ENCODE data around the gene ANAPC15.
"Not testable (repeated sequence)": the region's sequence is repeated elsewhere in the genome, so short reads cannot be mapped to it uniquely, and the experiment has no call there.

ANAPC15 gene

DNA sequence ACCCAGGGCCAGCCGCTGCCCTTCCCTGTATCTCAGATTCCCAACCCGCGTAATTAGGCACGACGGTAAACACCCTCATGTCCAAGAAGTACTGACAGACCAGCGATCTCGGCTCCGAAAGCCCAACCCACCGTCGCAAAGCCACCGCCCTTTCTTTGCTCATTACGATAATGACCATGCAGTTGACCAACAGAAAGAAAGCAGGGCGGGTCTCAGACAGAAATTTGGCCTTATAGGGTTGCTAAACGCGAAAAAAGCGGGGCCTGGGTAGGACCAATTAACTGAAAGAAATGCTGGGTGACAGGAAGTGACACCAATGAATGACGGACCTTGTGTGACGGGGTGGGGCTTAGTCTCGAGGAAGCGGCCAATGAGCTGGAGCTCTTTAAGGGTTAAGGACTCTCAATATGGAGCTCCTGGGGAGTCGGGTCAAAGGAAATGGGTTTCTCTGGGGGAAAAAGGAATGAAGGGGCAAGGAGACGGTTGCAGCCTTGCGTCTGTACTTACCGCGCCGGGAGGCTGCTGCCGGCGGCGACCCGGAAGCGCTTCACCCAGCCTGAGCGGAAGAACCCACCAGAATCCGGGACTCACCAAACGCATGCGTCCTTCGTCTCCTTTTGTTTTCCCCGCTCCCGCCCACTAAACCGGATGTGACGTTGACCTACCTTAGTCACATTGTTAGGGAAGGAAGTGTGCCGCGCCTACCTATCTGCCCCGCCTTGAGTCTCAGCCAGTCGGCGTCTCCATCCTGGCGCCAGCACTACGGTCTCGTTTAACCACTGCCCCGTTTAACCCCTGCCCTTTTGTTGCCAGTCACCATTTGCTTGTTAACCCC, at the start of gene ANAPC15:
Gene ANAPC15 (minus strand): TSS at position 553 of the 835 bp plus-strand sequence. CDS start 1,419 bp downstream, outside the sequence.
- Histone ChIP-seq H3K4me1 (ENCODE audit: control insufficient read depth, insufficient read depth, low read length) (peaks cover 12% of the 10 kb centered on the region), H3K9ac (ENCODE audit: low read length) (peak within 1 kb of the TSS; percentile 98), H3K4me3 (ENCODE audit: low read depth, low read length) (peak within 1 kb of the TSS; percentile 75), H3K36me3 (ENCODE audit: control insufficient read depth, insufficient read depth, low read length) (peaks cover 21% of the 10 kb centered on the region), H3K9me3 (ENCODE audit: control insufficient read depth, insufficient read depth, low read depth, low read length) (no peaks in the 10 kb centered on the region), H3K27ac (ENCODE audit: low read depth, low read length) (peak within 1 kb of the TSS; percentile 98), H3K27me3 (ENCODE audit: control insufficient read depth, insufficient read depth, low read length) (no peaks in the 10 kb centered on the region)

DNA sequence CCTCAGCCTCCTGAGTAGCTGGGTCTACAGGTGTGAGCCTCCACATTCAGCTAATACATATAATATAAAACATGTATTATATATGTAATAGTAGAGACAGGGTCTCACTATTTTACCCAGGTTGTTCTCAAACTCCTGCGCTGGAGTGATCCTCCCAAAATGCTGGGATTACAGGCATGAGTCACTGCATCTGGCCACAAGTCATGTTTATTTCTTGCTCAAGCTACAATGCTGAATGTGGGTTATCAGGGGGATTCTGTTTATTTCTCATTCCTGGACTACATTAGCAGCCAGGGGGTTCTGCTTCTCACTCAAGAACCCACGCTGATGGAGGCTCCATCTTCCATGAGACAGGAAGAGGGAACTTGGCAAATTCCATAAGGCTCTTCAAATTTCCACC, 47.8 kb upstream of the ANAPC15 start:
- Histone ChIP-seq H3K9ac (ENCODE audit: low read length) (no peak overlapping the region), H3K9me3 (ENCODE audit: control insufficient read depth, insufficient read depth, low read depth, low read length) (no peaks in the 10 kb centered on the region), H3K4me3 (ENCODE audit: low read depth, low read length) (no peak overlapping the region), H3K27ac (ENCODE audit: low read depth, low read length) (no peak overlapping the region), H3K4me1 (ENCODE audit: control insufficient read depth, insufficient read depth, low read length) (no peaks in the 10 kb centered on the region), H3K36me3 (ENCODE audit: control insufficient read depth, insufficient read depth, low read length) (no peaks in the 10 kb centered on the region), H3K27me3 (ENCODE audit: control insufficient read depth, insufficient read depth, low read length) (no peaks in the 10 kb centered on the region)

DNA sequence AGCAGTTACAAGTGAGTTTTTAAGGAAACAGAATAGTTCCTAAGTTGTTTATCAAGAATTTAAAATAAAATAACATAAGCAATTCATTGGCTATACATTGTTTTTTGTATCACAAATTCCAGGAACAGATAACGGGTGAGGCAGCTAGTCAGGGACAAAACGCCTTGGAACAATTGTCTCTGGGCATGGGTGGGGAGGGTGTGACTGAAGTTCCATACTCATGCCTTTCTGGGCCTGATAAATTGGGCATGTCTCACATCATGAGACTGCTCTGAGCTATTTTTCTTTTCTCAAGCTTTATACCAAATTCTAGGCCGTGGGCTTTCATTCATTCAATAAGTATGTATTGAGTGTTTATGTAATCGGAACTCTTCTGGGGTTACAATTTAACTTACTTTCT, 44.6 kb upstream of the ANAPC15 start:
- no peak overlapping the region for H3K27ac ChIP-seq (ENCODE audit: low read depth, low read length)

DNA sequence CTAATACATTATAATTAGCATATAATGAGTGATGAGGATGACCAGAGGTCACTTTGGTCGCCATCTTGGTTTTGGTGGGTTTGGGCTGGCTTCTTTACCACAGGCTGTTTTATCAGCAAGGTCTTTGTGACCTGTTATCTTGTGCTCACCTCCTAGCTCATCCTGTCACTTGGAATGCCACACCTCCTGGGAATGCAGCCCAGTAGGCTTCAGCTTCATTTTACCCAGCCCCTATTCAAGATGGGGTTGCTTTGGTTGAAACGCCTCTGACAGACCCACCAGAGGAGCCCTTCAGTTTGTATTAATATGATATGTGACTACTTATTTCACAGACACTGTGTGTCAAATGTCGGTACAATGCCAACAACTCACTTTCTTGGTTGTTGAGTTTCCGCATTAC, 43.3 kb upstream of the ANAPC15 start:
- H3K9me3 ChIP-seq (ENCODE audit: control insufficient read depth, insufficient read depth, low read depth, low read length) = no peaks in the 10 kb centered on the region
- no peaks in the 10 kb centered on the region for H3K4me1 ChIP-seq (ENCODE audit: control insufficient read depth, insufficient read depth, low read length)
- no peak overlapping the region for H3K9ac ChIP-seq (ENCODE audit: low read length)

More for the DNA sequence above, 44.6 kb upstream of the ANAPC15 start:
- H3K27me3 ChIP-seq (ENCODE audit: control insufficient read depth, insufficient read depth, low read length) = no peaks in the 10 kb centered on the region
- no peak overlapping the region for H3K9ac ChIP-seq (ENCODE audit: low read length)
- H3K36me3 ChIP-seq (ENCODE audit: control insufficient read depth, insufficient read depth, low read length) = no peaks in the 10 kb centered on the region
- no peak overlapping the region for H3K4me3 ChIP-seq (ENCODE audit: low read depth, low read length)
- H3K9me3 ChIP-seq (ENCODE audit: control insufficient read depth, insufficient read depth, low read depth, low read length) = no peaks in the 10 kb centered on the region
- H3K4me1 ChIP-seq (ENCODE audit: control insufficient read depth, insufficient read depth, low read length) = no peaks in the 10 kb centered on the region

DNA sequence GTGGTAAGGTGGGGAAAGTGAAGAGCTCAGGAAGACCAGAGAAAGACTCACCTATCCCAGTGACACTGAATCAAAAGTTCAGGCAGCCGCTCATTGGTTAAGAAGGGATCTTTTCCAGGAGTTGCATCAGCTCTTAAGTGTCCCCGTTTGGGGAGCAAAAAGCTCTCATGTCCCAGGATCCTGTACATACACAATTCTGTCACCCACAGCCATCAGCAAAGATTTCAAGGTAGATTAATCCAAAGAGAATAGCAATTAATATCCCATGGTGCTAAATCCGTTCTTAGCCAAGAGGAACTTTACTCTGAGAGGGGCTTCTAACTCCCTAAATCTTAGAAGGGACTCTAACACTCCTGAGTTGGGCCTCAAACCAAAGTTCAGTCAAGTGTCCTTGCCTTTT, 42.3 kb upstream of the ANAPC15 start:
- Histone ChIP-seq H3K4me3 (ENCODE audit: low read depth, low read length) (no peak overlapping the region), H3K9me3 (ENCODE audit: control insufficient read depth, insufficient read depth, low read depth, low read length) (no peaks in the 10 kb centered on the region), H3K27me3 (ENCODE audit: control insufficient read depth, insufficient read depth, low read length) (no peaks in the 10 kb centered on the region), H3K27ac (ENCODE audit: low read depth, low read length) (no peak overlapping the region), H3K36me3 (ENCODE audit: control insufficient read depth, insufficient read depth, low read length) (no peaks in the 10 kb centered on the region), H3K4me1 (ENCODE audit: control insufficient read depth, insufficient read depth, low read length) (no peaks in the 10 kb centered on the region), H3K9ac (ENCODE audit: low read length) (no peak overlapping the region)

More for the DNA sequence above, 43.3 kb upstream of the ANAPC15 start:
- no peak overlapping the region for H3K27ac ChIP-seq (ENCODE audit: low read depth, low read length)
- H3K4me3 ChIP-seq (ENCODE audit: low read depth, low read length) = no peak overlapping the region
- H3K36me3 ChIP-seq (ENCODE audit: control insufficient read depth, insufficient read depth, low read length) = no peaks in the 10 kb centered on the region
- H3K27me3 ChIP-seq (ENCODE audit: control insufficient read depth, insufficient read depth, low read length) = no peaks in the 10 kb centered on the region

DNA sequence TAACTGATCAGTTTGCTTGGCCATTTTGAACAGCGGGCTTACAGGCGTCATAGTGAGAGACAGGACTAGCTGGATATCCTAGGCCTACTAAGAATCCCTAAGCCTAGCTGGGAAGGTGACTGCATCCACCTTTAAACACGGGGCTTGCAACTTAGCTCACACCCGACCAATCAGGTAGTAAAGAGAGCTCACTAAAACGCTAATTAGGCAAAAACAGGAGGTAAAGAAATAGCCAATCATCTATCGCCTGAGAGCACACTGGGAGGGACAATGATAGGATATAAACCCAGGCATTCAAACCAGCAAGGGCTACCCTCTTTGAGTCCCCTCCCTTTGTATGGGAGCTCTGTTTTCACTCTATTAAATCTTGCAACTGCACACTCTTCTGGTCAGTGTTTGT, 41.4 kb upstream of the ANAPC15 start:
- not testable (repeated sequence) for H3K4me3 ChIP-seq (ENCODE audit: low read depth, low read length); H3K9me3 ChIP-seq (ENCODE audit: control insufficient read depth, insufficient read depth, low read depth, low read length); H3K4me1 ChIP-seq (ENCODE audit: control insufficient read depth, insufficient read depth, low read length); H3K27me3 ChIP-seq (ENCODE audit: control insufficient read depth, insufficient read depth, low read length); H3K36me3 ChIP-seq (ENCODE audit: control insufficient read depth, insufficient read depth, low read length); H3K27ac ChIP-seq (ENCODE audit: low read depth, low read length); H3K9ac ChIP-seq (ENCODE audit: low read length)

DNA sequence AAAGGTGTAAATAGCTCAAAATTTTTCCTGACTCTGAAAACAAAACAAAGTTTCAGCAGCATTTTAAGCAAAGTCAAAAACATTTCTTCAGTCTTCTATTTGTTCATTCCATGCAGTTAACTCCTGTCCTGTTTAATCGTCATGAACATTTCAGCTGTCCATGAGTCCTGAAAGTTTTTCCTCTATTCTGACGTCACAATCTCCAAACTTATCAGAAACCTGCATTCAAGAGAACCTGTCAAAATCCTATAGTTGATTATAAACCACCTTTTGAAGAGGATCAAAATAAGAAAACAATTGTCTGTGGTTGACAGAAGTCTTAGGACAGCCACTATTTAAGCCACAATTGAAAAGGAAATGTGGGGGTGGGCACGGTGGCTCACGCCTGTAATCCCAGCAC, 38.4 kb upstream of the ANAPC15 start:
- no peak overlapping the region for H3K4me3 ChIP-seq (ENCODE audit: low read depth, low read length)
- H3K4me1 ChIP-seq (ENCODE audit: control insufficient read depth, insufficient read depth, low read length) = no peaks in the 10 kb centered on the region
- no peak overlapping the region for H3K27ac ChIP-seq (ENCODE audit: low read depth, low read length)
- H3K9ac ChIP-seq (ENCODE audit: low read length) = no peak overlapping the region
- no peaks in the 10 kb centered on the region for H3K27me3 ChIP-seq (ENCODE audit: control insufficient read depth, insufficient read depth, low read length)
- no peaks in the 10 kb centered on the region for H3K36me3 ChIP-seq (ENCODE audit: control insufficient read depth, insufficient read depth, low read length)
- no peaks in the 10 kb centered on the region for H3K9me3 ChIP-seq (ENCODE audit: control insufficient read depth, insufficient read depth, low read depth, low read length)

DNA sequence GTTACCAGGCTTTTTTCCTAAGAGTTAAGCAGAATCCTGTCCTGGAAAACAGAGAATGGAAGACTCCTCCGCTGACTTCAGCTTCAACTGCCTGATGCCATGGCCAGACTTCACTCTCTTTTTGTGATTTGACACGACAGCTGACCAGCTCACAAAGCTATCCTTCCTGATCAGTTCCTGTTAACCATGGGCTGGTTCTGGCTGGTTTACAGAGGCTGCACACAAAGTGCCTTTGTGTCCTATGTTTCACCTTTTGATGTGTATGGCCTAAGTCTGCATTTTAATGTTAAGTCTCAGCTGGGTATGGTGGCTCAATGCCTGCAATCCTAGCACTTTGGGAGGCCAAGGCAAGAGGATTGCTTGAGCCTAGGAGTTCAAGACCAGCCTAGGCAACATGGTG, 34.1 kb upstream of the ANAPC15 start:
- Histone ChIP-seq H3K4me1 (ENCODE audit: control insufficient read depth, insufficient read depth, low read length) (no peaks in the 10 kb centered on the region), H3K4me3 (ENCODE audit: low read depth, low read length) (no peak overlapping the region), H3K27me3 (ENCODE audit: control insufficient read depth, insufficient read depth, low read length) (no peaks in the 10 kb centered on the region), H3K27ac (ENCODE audit: low read depth, low read length) (no peak overlapping the region), H3K36me3 (ENCODE audit: control insufficient read depth, insufficient read depth, low read length) (no peaks in the 10 kb centered on the region), H3K9me3 (ENCODE audit: control insufficient read depth, insufficient read depth, low read depth, low read length) (no peaks in the 10 kb centered on the region), H3K9ac (ENCODE audit: low read length) (no peak overlapping the region)

DNA sequence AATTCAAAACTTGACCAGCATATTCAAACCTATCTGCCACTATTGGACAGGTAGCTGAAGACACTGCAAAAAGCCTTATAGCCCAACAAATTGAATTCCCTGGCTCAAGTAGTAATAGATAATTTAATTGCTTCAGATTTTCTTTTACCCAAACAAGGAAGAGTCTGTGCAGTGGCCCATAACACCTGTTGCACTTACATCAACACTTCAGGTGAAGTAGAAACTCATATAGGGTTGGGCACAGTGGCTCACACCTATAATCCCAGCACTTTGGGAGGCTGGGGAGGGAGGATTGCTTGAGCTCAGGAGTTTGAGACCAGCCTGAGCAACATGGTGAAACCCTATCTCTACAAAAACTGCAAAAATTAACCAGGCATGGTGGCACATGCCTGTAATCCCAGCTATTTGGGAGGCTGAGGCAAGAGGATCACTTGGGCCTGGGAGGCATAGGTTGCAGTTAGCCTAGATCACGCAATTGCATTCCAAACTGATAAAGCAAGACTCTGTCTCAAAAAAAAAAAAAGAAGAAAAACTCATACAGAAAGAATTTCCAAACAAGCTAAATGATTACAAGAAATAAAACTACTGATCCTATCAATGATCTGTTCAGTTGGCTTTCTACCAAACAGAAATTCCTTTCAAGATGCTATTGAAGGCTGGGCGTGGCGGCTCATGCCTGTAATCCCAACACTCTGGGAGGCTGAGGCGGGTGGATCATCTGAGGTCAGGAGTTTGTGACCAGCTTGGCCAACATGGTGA, 32.5 kb upstream of the ANAPC15 start:
- H3K4me3 ChIP-seq (ENCODE audit: low read depth, low read length) = no peak overlapping the region
- H3K27ac ChIP-seq (ENCODE audit: low read depth, low read length) = no peak overlapping the region

DNA sequence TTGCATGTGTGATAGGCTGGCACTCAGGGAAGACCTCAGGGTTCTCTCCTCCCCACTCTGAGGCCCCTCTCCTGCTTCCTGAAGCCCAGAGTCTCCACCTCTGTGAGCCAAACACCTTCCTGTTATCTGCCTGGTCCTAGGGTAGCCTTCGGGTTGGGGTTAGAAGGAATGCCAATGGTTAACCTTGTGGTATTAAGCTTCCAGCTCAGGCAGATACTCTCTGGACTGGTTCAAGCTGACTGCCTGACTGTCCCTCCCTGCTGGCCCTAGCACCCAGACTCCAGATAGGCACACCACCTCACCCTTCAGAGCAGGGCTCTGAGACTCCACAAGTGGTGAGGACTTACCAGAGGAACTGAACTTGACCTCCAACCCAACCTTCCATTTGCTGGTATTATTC, 30.0 kb upstream of the ANAPC15 start:
- not testable (repeated sequence) for H3K27me3 ChIP-seq (ENCODE audit: control insufficient read depth, insufficient read depth, low read length); H3K27ac ChIP-seq (ENCODE audit: low read depth, low read length); H3K9me3 ChIP-seq (ENCODE audit: control insufficient read depth, insufficient read depth, low read depth, low read length); H3K4me1 ChIP-seq (ENCODE audit: control insufficient read depth, insufficient read depth, low read length); H3K36me3 ChIP-seq (ENCODE audit: control insufficient read depth, insufficient read depth, low read length); H3K4me3 ChIP-seq (ENCODE audit: low read depth, low read length); H3K9ac ChIP-seq (ENCODE audit: low read length)

More for the DNA sequence above, 32.5 kb upstream of the ANAPC15 start:
- Histone ChIP-seq H3K9me3 (ENCODE audit: control insufficient read depth, insufficient read depth, low read depth, low read length) (no peaks in the 10 kb centered on the region), H3K4me1 (ENCODE audit: control insufficient read depth, insufficient read depth, low read length) (peaks cover 4% of the 10 kb centered on the region; the same call in 1 of the 2 replicates), H3K27me3 (ENCODE audit: control insufficient read depth, insufficient read depth, low read length) (peaks cover 3% of the 10 kb centered on the region; the same call in 1 of the 2 replicates), H3K36me3 (ENCODE audit: control insufficient read depth, insufficient read depth, low read length) (no peaks in the 10 kb centered on the region), H3K9ac (ENCODE audit: low read length) (no peak overlapping the region)

DNA sequence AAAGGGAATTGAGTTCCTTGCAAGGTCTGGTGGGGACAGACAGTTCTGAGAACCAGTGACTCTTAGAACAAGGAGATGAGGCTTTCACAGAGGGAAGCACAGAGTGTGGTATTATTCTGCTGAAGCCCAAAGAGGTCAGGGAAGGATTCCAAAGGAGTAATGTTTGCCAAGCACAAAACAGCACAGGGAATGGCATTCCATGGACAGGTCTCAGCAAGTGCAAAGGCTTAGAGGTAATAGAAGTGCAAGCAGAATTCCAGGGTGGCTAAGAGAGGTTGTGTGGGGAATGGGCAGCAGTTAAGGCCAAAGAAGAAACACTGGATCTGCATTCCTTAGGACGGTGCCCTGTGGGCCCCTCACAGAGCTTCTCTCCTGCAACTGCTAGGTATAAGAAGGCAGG, 29.6 kb upstream of the ANAPC15 start:
- H3K27me3 ChIP-seq (ENCODE audit: control insufficient read depth, insufficient read depth, low read length); H3K4me1 ChIP-seq (ENCODE audit: control insufficient read depth, insufficient read depth, low read length); H3K9ac ChIP-seq (ENCODE audit: low read length); H3K36me3 ChIP-seq (ENCODE audit: control insufficient read depth, insufficient read depth, low read length); H3K9me3 ChIP-seq (ENCODE audit: control insufficient read depth, insufficient read depth, low read depth, low read length); H3K4me3 ChIP-seq (ENCODE audit: low read depth, low read length); H3K27ac ChIP-seq (ENCODE audit: low read depth, low read length): not testable (repeated sequence)
